H1 (cell line): ENCODE results near the gene EPHB6. TPM values are rescaled to one million over a fixed set of nuclear protein-coding genes. Genes with fewer than 3 reads are reported as not detected.

Experiments
- CTCF ChIA-PET: fragments of 300-600 bp; sonication (Branson Sonifier 250); formaldehyde crosslinking; loops from one replicate; lab custom pipeline; 2021; ENCODE audit not compliant: partially characterized antibody; lab: Charles Lee
- POLR2A ChIA-PET: fragments of 300-600 bp; sonication (Branson Sonifier 250); formaldehyde crosslinking; loops from one replicate; lab custom pipeline; 2021; ENCODE audit warnings: inconsistent platforms; ENCODE audit not compliant: partially characterized antibody; lab: Charles Lee
- DNase-seq, 2 experiments: peaks; one replicate each; pipeline versions ENCODE4 v3.0.0 to v3.0.0-alpha.2; 2010 to 2022; ENCODE audit warnings: low spot score in 2 of 2, low read depth in 1 of 2, mixed read lengths in 1 of 2
- FAIRE-seq: peaks from 2 replicates; lab custom pipeline; 2011; peaks lifted over from hg19 to GRCh38; lab: Jason Lieb, UNC
- H2AFZ ChIP-seq: 2 replicates; pipeline ENCODE4 v1.8.1; 2012; ENCODE audit warnings: low read length, inconsistent platforms
- H2AK5ac ChIP-seq: 2 replicates; pipeline ENCODE4 v1.6.1; 2013; ENCODE audit warnings: low read depth, low read length
- H2BK120ac ChIP-seq: replicated peaks from 2 replicates; pipeline ENCODE3; 2013; ENCODE audit warnings: low read depth, low read length, inconsistent platforms
- H2BK12ac ChIP-seq: 2 replicates; pipeline ENCODE4 v1.6.1; 2013; ENCODE audit warnings: low read depth, low read length
- H2BK15ac ChIP-seq: 2 replicates; pipeline ENCODE4 v1.6.1; 2013; ENCODE audit warnings: low read length
- H2BK20ac ChIP-seq: 2 replicates; pipeline ENCODE4 v1.6.1; 2013; ENCODE audit warnings: low read length
- H2BK5ac ChIP-seq: 2 replicates; pipeline ENCODE4 v1.6.1; 2013; ENCODE audit warnings: low read depth, low read length
- H3K14ac ChIP-seq: 2 replicates; pipeline ENCODE4 v1.6.1; 2013; ENCODE audit warnings: inconsistent platforms; ENCODE audit not compliant: insufficient read length
- H3K18ac ChIP-seq: 2 replicates; pipeline ENCODE4 v1.6.1; 2013; ENCODE audit warnings: low read length; ENCODE audit errors: extremely low read depth
- H3K23ac ChIP-seq: 2 replicates; pipeline ENCODE4 v1.6.1; 2013; ENCODE audit warnings: inconsistent platforms; ENCODE audit not compliant: insufficient read length
- H3K23me2 ChIP-seq: 2 replicates; pipeline ENCODE4 v1.6.1; 2013; ENCODE audit warnings: low read depth, low read length
- H3K27ac ChIP-seq: 2 replicates; pipeline ENCODE4 v1.6.1; 2011; ENCODE audit warnings: low read depth, low read length, inconsistent platforms
- H3K27me3 ChIP-seq, 4 experiments: replicated peaks in 1 of 4; 1 replicate in 1 of 4; 2 replicates in 3 of 4; pipeline versions ENCODE4 v1.6.1 to v1.8.1; 2011 to 2013; ENCODE audit warnings: low read length in 3 of 4, mild to moderate bottlenecking in 3 of 4, inconsistent platforms in 2 of 4, mixed read lengths in 2 of 4, moderate library complexity in 1 of 4; ENCODE audit not compliant: control insufficient read depth in 3 of 4, insufficient read depth in 3 of 4; ENCODE audit errors: extremely low read depth in 1 of 4
- H3K36me3 ChIP-seq, 4 experiments: 2 replicates each; pipeline versions ENCODE4 v1.6.1 to v1.8.1; 2011 to 2013; ENCODE audit warnings: mild to moderate bottlenecking in 4 of 4, low read length in 3 of 4, moderate library complexity in 2 of 4, control low read depth in 1 of 4, inconsistent platforms in 1 of 4; ENCODE audit not compliant: insufficient read depth in 4 of 4, control insufficient read depth in 2 of 4
- H3K4ac ChIP-seq: replicated peaks from 2 replicates; pipeline ENCODE3; 2013; ENCODE audit warnings: low read length, low read depth, mixed read lengths, inconsistent platforms; ENCODE audit not compliant: insufficient read length
- H3K4me1 ChIP-seq, 4 experiments: replicated peaks in 1 of 4; 1 replicate in 1 of 4; 2 replicates in 3 of 4; pipeline versions ENCODE4 v1.6.1 to v1.8.1; 2011 to 2013; ENCODE audit warnings: low read length in 3 of 4, inconsistent platforms in 2 of 4, mixed read lengths in 1 of 4; ENCODE audit not compliant: insufficient read depth in 4 of 4, control insufficient read depth in 3 of 4
- H3K4me2 ChIP-seq, 2 experiments: 2 replicates each; pipeline versions ENCODE4 v1.6.1 to v1.8.1; 2011 to 2013; ENCODE audit warnings: low read depth in 2 of 2, low read length in 2 of 2, control low read depth in 1 of 2, inconsistent platforms in 1 of 2, mild to moderate bottlenecking in 1 of 2; ENCODE audit not compliant: insufficient read depth in 1 of 2
- H3K4me3 ChIP-seq, 4 experiments: fragments of 200-600, 300-600 bp in 1 of 4; sonication (generic), shearing (Covaris generic), sonication (Bioruptor Twin) in 1 of 4; 2 replicates each; pipeline versions ENCODE4 v1.5.1 to v1.8.1; 2011 to 2016; ENCODE audit warnings: low read length in 4 of 4, low read depth in 3 of 4, control low read depth in 2 of 4, inconsistent platforms in 2 of 4, mild to moderate bottlenecking in 2 of 4, mixed read lengths in 1 of 4, moderate library complexity in 1 of 4; ENCODE audit not compliant: insufficient read depth in 2 of 4; ENCODE audit errors: extremely low read depth in 1 of 4
- H3K56ac ChIP-seq: replicated peaks from 2 replicates; pipeline ENCODE3; 2013; ENCODE audit warnings: low read depth, mild to moderate bottlenecking, mixed read lengths, low read length, inconsistent platforms; ENCODE audit not compliant: insufficient read length
- H3K79me1 ChIP-seq: 2 replicates; pipeline ENCODE4 v1.6.1; 2013; ENCODE audit warnings: low read depth, low read length, control low read depth
- H3K79me2 ChIP-seq, 2 experiments: 2 replicates each; pipeline versions ENCODE4 v1.6.1 to v1.8.1; 2012 to 2013; ENCODE audit warnings: low read length in 2 of 2, mild to moderate bottlenecking in 2 of 2, inconsistent platforms in 1 of 2; ENCODE audit not compliant: insufficient read depth in 2 of 2, control insufficient read depth in 1 of 2
- H3K9ac ChIP-seq, 4 experiments: replicated peaks in 1 of 4; 1 replicate in 1 of 4; 2 replicates in 3 of 4; pipeline versions ENCODE4 v1.6.1 to v1.8.1; 2011 to 2013; ENCODE audit warnings: low read depth in 3 of 4, low read length in 3 of 4, control low read depth in 2 of 4, mild to moderate bottlenecking in 2 of 4, moderate library complexity in 2 of 4, inconsistent platforms in 1 of 4; ENCODE audit errors: extremely low read depth in 1 of 4
- H3K9me3 ChIP-seq, 2 experiments: 2 replicates each; pipeline versions ENCODE4 v1.6.1 to v1.8.1; 2012 to 2013; ENCODE audit warnings: mild to moderate bottlenecking in 2 of 2, moderate library complexity in 2 of 2, control low read depth in 1 of 2, inconsistent platforms in 1 of 2, low read depth in 1 of 2, low read length in 1 of 2, mixed read lengths in 1 of 2; ENCODE audit not compliant: insufficient read depth in 2 of 2
- H4K20me1 ChIP-seq, 2 experiments: replicated peaks in 1 of 2; 2 replicates each; pipeline versions ENCODE3 to v1.8.1; 2011 to 2013; ENCODE audit warnings: inconsistent platforms in 2 of 2, low read length in 2 of 2, mild to moderate bottlenecking in 1 of 2; ENCODE audit not compliant: insufficient read depth in 2 of 2, control insufficient read depth in 1 of 2
- H4K5ac ChIP-seq: 2 replicates; pipeline ENCODE4 v1.6.1; 2013; ENCODE audit warnings: low read length, low read depth, mixed read lengths, inconsistent platforms; ENCODE audit not compliant: insufficient read length
- H4K8ac ChIP-seq: 2 replicates; pipeline ENCODE4 v1.8.0; 2013; ENCODE audit warnings: mild to moderate bottlenecking, moderate library complexity, low read length, inconsistent platforms; ENCODE audit not compliant: insufficient read depth; ENCODE audit errors: extremely low read depth
- H4K91ac ChIP-seq: replicated peaks from 2 replicates; pipeline ENCODE3; 2013; ENCODE audit warnings: low read length, mixed read lengths, inconsistent platforms; ENCODE audit not compliant: insufficient read length
- ATF3 ChIP-seq: IDR thresholded peaks from 2 replicates; pipeline ENCODE4 v1.6.1; 2011; ENCODE audit warnings: low read depth, mild to moderate bottlenecking, low read length; ENCODE audit not compliant: insufficient read depth
- BCL11A ChIP-seq, 2 experiments: IDR thresholded peaks; one replicate each; pipeline ENCODE4 v1.6.1; 2011; ENCODE audit warnings: low read depth in 2 of 2, low read length in 2 of 2, mild to moderate bottlenecking in 2 of 2
- CBX8 ChIP-seq: fragments of 300-800, 300-1000 bp; sonication (generic); IDR thresholded peaks from 2 replicates; pipeline ENCODE4 v1.7.1; 2016; ENCODE audit warnings: low read depth, low read length, borderline replicate concordance
- CHD1 ChIP-seq: IDR thresholded peaks from 2 replicates; pipeline ENCODE4 v1.6.1; 2012; ENCODE audit warnings: low read depth, low read length, improper control_type of control experiment
- EGR1 ChIP-seq: IDR thresholded peaks from 2 replicates; pipeline ENCODE4 v1.6.1; 2011; ENCODE audit warnings: low read depth, low read length, borderline replicate concordance
- HDAC2 ChIP-seq, 2 experiments: fragments of 300-600 bp in 1 of 2; sonication (generic) in 1 of 2; IDR thresholded peaks; 2 replicates each; pipeline ENCODE4 v1.6.1; 2011 to 2012; ENCODE audit warnings: low read depth in 2 of 2, low read length in 2 of 2, mild to moderate bottlenecking in 2 of 2, moderate library complexity in 2 of 2, borderline replicate concordance in 1 of 2, inconsistent platforms in 1 of 2
- HDAC6 ChIP-seq: IDR thresholded peaks from one replicate; pipeline ENCODE4 v1.7.1; 2012; ENCODE audit warnings: low read depth, mild to moderate bottlenecking, inconsistent platforms, low read length, moderate library complexity
- MAFK ChIP-seq: IDR thresholded peaks from 2 replicates; pipeline ENCODE4 v1.6.1; 2012; ENCODE audit warnings: low read depth, mild to moderate bottlenecking, improper control_type of control experiment, low read length
- PHF8 ChIP-seq: fragments of 200-600 bp; sonication (generic); conservative IDR thresholded peaks from 2 replicates; pipeline ENCODE4 v1.7.1; 2012; ENCODE audit warnings: low read depth, mild to moderate bottlenecking, inconsistent platforms, low read length, moderate library complexity
- SAP30 ChIP-seq: fragments of 300-600 bp; sonication (generic); IDR thresholded peaks from 2 replicates; pipeline ENCODE4 v1.7.1; 2012; ENCODE audit warnings: low read length, moderate library complexity, mild to moderate bottlenecking, inconsistent platforms; ENCODE audit not compliant: insufficient read depth, insufficient replicate concordance
- TAF7 ChIP-seq: optimal IDR thresholded peaks from 2 replicates; pipeline ENCODE3; 2011; ENCODE audit warnings: low read depth, mild to moderate bottlenecking, inconsistent platforms, low read length, moderate library complexity, borderline replicate concordance
- WGBS, 2 experiments: shearing (Covaris generic) in 1 of 2; methylation state at CpG; one replicate each; pipeline versions ENCODE4 v1.1.6 to v1.1.7; 2013 to 2015; ENCODE audit warnings: low lambda C conversion rate in 2 of 2, mixed read lengths in 2 of 2, inconsistent platforms in 1 of 2, low coverage in 1 of 2, missing lambda C conversion rate in 1 of 2; ENCODE audit not compliant: insufficient replicate concordance in 2 of 2, insufficient coverage in 1 of 2, insufficient read length in 1 of 2; ENCODE audit errors: extremely low coverage in 1 of 2, missing lambda C conversion rate in 1 of 2; 5-methylcytosine and 5-hydroxymethylcytosine counted together
- polyA plus RNA-seq, 7 experiments: library from polyadenylated mRNA; depleted of rRNA in 3 of 7; stranded (reverse) in 5 of 7; unstranded in 2 of 7; fragments of >200 nt in 5 of 7; fragments of 200-250 nt in 2 of 7; gene quantifications; 1 replicate in 5 of 7; 2 replicates in 1 of 7; 4 replicates in 1 of 7; pipeline versions ENCODE4 v1.2.1 to v1.2.3, GENCODE V29; 2011 to 2013; ENCODE audit warnings: missing spikeins in 2 of 7, mixed read lengths in 2 of 7
- total RNA-seq: library from RNA; stranded (reverse); fragmentation: NEBNext Ultra II Directional; extraction: Animal tissue kit (Norgen Biotek cat#: 25700); gene quantifications from 2 replicates; pipeline ENCODE4 v1.2.1, GENCODE V29; 2021

The EPHB6 gene
- total and polyA plus RNA-seq, 2 of the 8 experiments (the other 6 are each of a cell fraction or from before 2014, with no cell fraction given): 19.7 TPM

- H3K27me3 ChIP-seq: no peaks in the 10 kb centered on the region; a peak in 1 of 7 replicates
- H2BK20ac ChIP-seq: no peak overlapping the region
- no peak for DNase-seq
- H3K27ac ChIP-seq: no peak overlapping the region
- no peaks in the 10 kb centered on the region for H3K79me2 ChIP-seq
- H3K23ac ChIP-seq: no peak overlapping the region
- no peak overlapping the region for H3K4ac ChIP-seq
- no peak overlapping the region for H4K91ac ChIP-seq
- H2AK5ac ChIP-seq: no peak overlapping the region
- FAIRE-seq: no peak
- H2AFZ ChIP-seq: no peak overlapping the region
- H3K18ac ChIP-seq: no peak overlapping the region
- H4K20me1 ChIP-seq: peaks cover 0 to 7% of the 10 kb centered on the region in 2 experiments
- H3K9ac ChIP-seq: no peak overlapping the region
- no peak overlapping the region for H3K56ac ChIP-seq
- peaks cover 0 to 3% (median 0%) of the 10 kb centered on the region in 4 experiments; a peak in 1 of 7 replicates for H3K4me1 ChIP-seq
- no peak overlapping the region for H2BK12ac ChIP-seq
- POLR2A ChIA-PET: no interaction called here
- CTCF ChIA-PET: interaction anchor here (0.6 to 8.2 kb wide), 13 partner anchors 14 to 1358 kb away, joined by 3 to 69 read pairs (median 5); partner anchors contain the start of gene LLCFC1
- H2BK15ac ChIP-seq: no peak overlapping the region
- H3K79me1 ChIP-seq: no peaks in the 10 kb centered on the region
- no peak overlapping the region for H2BK120ac ChIP-seq
- no peaks in the 10 kb centered on the region for H3K36me3 ChIP-seq
- H3K4me3 ChIP-seq: no peak overlapping the region
- peaks cover 6% of the 10 kb centered on the region; the same call in 1 of the 2 replicates for H3K23me2 ChIP-seq
- WGBS, 2 experiments: 85% methylated on average over 12 of the region's 12 CpGs; no CpG with 5 or more reads in 1 of the 2 experiments
- no peak overlapping the region for H2BK5ac ChIP-seq
- no peak overlapping the region; the same call in 1 of the 2 replicates for H4K8ac ChIP-seq
- no peaks in the 10 kb centered on the region for H3K9me3 ChIP-seq
- H3K14ac ChIP-seq: no peak overlapping the region
- no peak overlapping the region for H3K4me2 ChIP-seq
- no peak overlapping the region for H4K5ac ChIP-seq
- TF ChIP-seq HDAC2 (IDR thresholded peaks at IDR 0.05; ENCODE audit: borderline replicate concordance in 1 of 2, low read depth in 2 of 2, low read length in 2 of 2) (no peak), BCL11A (IDR thresholded peaks at IDR 0.05; ENCODE audit: low read depth in 2 of 2, low read length in 2 of 2) (no peak), PHF8 (no peak), EGR1 (no peak), SAP30 (no peak), TAF7 (no peak), CHD1 (no peak), HDAC6 (no peak), CBX8 (no peak), MAFK (no peak), ATF3 (no peak)
Observed at GRCh38 chr7:142894112-142894984, 39.5 kb downstream of the EPHB6 start.
